ENCODE results near the gene FAM110A. TPM values are rescaled to one million over a fixed set of nuclear protein-coding genes. Genes with fewer than 3 reads are reported as not detected.

Gene FAM110A
- total and polyA plus RNA-seq, 2 of the 8 experiments (the other 6 are each of a cell fraction or from before 2014, with no cell fraction given) = 10.1 to 10.9 TPM

GRCh38 chr20:826695-827323 lies 6.7 kb upstream of the FAM110A start (continued):
- TF ChIP-seq CHD7 (IDR thresholded peaks at IDR 0.05; ENCODE audit: insufficient replicate concordance, low read length) = no peak
- TF ChIP-seq RXRA (IDR thresholded peaks at IDR 0.05; ENCODE audit: insufficient read depth, low read depth, low read length) = no peak
